H1 (cell line): Measurements from ENCODE around the gene GALK1. TPM values are rescaled to one million over a fixed set of nuclear protein-coding genes. Genes with fewer than 3 reads are reported as not detected.

Experiments
- CTCF ChIA-PET: fragments of 300-600 bp; sonication (Branson Sonifier 250); formaldehyde crosslinking; loops from one replicate; lab custom pipeline; 2021; ENCODE audit not compliant: partially characterized antibody; lab: Charles Lee
- POLR2A ChIA-PET: fragments of 300-600 bp; sonication (Branson Sonifier 250); formaldehyde crosslinking; loops from one replicate; lab custom pipeline; 2021; ENCODE audit warnings: inconsistent platforms; ENCODE audit not compliant: partially characterized antibody; lab: Charles Lee
- DNase-seq, 2 experiments: peaks; one replicate each; pipeline versions ENCODE4 v3.0.0 to v3.0.0-alpha.2; 2010 to 2022; ENCODE audit warnings: low spot score in 2 of 2, low read depth in 1 of 2, mixed read lengths in 1 of 2
- FAIRE-seq: peaks from 2 replicates; lab custom pipeline; 2011; peaks lifted over from hg19 to GRCh38; lab: Jason Lieb, UNC
- H2AFZ ChIP-seq: 2 replicates; pipeline ENCODE4 v1.8.1; 2012; ENCODE audit warnings: low read length, inconsistent platforms
- H2AK5ac ChIP-seq: 2 replicates; pipeline ENCODE4 v1.6.1; 2013; ENCODE audit warnings: low read depth, low read length
- H2BK120ac ChIP-seq: replicated peaks from 2 replicates; pipeline ENCODE3; 2013; ENCODE audit warnings: low read depth, low read length, inconsistent platforms
- H2BK12ac ChIP-seq: 2 replicates; pipeline ENCODE4 v1.6.1; 2013; ENCODE audit warnings: low read depth, low read length
- H2BK15ac ChIP-seq: 2 replicates; pipeline ENCODE4 v1.6.1; 2013; ENCODE audit warnings: low read length
- H2BK20ac ChIP-seq: 2 replicates; pipeline ENCODE4 v1.6.1; 2013; ENCODE audit warnings: low read length
- H2BK5ac ChIP-seq: 2 replicates; pipeline ENCODE4 v1.6.1; 2013; ENCODE audit warnings: low read depth, low read length
- H3K14ac ChIP-seq: 2 replicates; pipeline ENCODE4 v1.6.1; 2013; ENCODE audit warnings: inconsistent platforms; ENCODE audit not compliant: insufficient read length
- H3K18ac ChIP-seq: 2 replicates; pipeline ENCODE4 v1.6.1; 2013; ENCODE audit warnings: low read length; ENCODE audit errors: extremely low read depth
- H3K23ac ChIP-seq: 2 replicates; pipeline ENCODE4 v1.6.1; 2013; ENCODE audit warnings: inconsistent platforms; ENCODE audit not compliant: insufficient read length
- H3K23me2 ChIP-seq: 2 replicates; pipeline ENCODE4 v1.6.1; 2013; ENCODE audit warnings: low read depth, low read length
- H3K27ac ChIP-seq: 2 replicates; pipeline ENCODE4 v1.6.1; 2011; ENCODE audit warnings: low read depth, low read length, inconsistent platforms
- H3K27me3 ChIP-seq, 4 experiments: replicated peaks in 1 of 4; 1 replicate in 1 of 4; 2 replicates in 3 of 4; pipeline versions ENCODE4 v1.6.1 to v1.8.1; 2011 to 2013; ENCODE audit warnings: low read length in 3 of 4, mild to moderate bottlenecking in 3 of 4, inconsistent platforms in 2 of 4, mixed read lengths in 2 of 4, moderate library complexity in 1 of 4; ENCODE audit not compliant: control insufficient read depth in 3 of 4, insufficient read depth in 3 of 4; ENCODE audit errors: extremely low read depth in 1 of 4
- H3K36me3 ChIP-seq, 4 experiments: 2 replicates each; pipeline versions ENCODE4 v1.6.1 to v1.8.1; 2011 to 2013; ENCODE audit warnings: mild to moderate bottlenecking in 4 of 4, low read length in 3 of 4, moderate library complexity in 2 of 4, control low read depth in 1 of 4, inconsistent platforms in 1 of 4; ENCODE audit not compliant: insufficient read depth in 4 of 4, control insufficient read depth in 2 of 4
- H3K4ac ChIP-seq: replicated peaks from 2 replicates; pipeline ENCODE3; 2013; ENCODE audit warnings: low read length, low read depth, mixed read lengths, inconsistent platforms; ENCODE audit not compliant: insufficient read length
- H3K4me1 ChIP-seq, 4 experiments: replicated peaks in 1 of 4; 1 replicate in 1 of 4; 2 replicates in 3 of 4; pipeline versions ENCODE4 v1.6.1 to v1.8.1; 2011 to 2013; ENCODE audit warnings: low read length in 3 of 4, inconsistent platforms in 2 of 4, mixed read lengths in 1 of 4; ENCODE audit not compliant: insufficient read depth in 4 of 4, control insufficient read depth in 3 of 4
- H3K4me2 ChIP-seq, 2 experiments: 2 replicates each; pipeline versions ENCODE4 v1.6.1 to v1.8.1; 2011 to 2013; ENCODE audit warnings: low read depth in 2 of 2, low read length in 2 of 2, control low read depth in 1 of 2, inconsistent platforms in 1 of 2, mild to moderate bottlenecking in 1 of 2; ENCODE audit not compliant: insufficient read depth in 1 of 2
- H3K4me3 ChIP-seq, 4 experiments: fragments of 200-600, 300-600 bp in 1 of 4; sonication (generic), shearing (Covaris generic), sonication (Bioruptor Twin) in 1 of 4; 2 replicates each; pipeline versions ENCODE4 v1.5.1 to v1.8.1; 2011 to 2016; ENCODE audit warnings: low read length in 4 of 4, low read depth in 3 of 4, control low read depth in 2 of 4, inconsistent platforms in 2 of 4, mild to moderate bottlenecking in 2 of 4, mixed read lengths in 1 of 4, moderate library complexity in 1 of 4; ENCODE audit not compliant: insufficient read depth in 2 of 4; ENCODE audit errors: extremely low read depth in 1 of 4
- H3K56ac ChIP-seq: replicated peaks from 2 replicates; pipeline ENCODE3; 2013; ENCODE audit warnings: low read depth, mild to moderate bottlenecking, mixed read lengths, low read length, inconsistent platforms; ENCODE audit not compliant: insufficient read length
- H3K79me1 ChIP-seq: 2 replicates; pipeline ENCODE4 v1.6.1; 2013; ENCODE audit warnings: low read depth, low read length, control low read depth
- H3K79me2 ChIP-seq, 2 experiments: 2 replicates each; pipeline versions ENCODE4 v1.6.1 to v1.8.1; 2012 to 2013; ENCODE audit warnings: low read length in 2 of 2, mild to moderate bottlenecking in 2 of 2, inconsistent platforms in 1 of 2; ENCODE audit not compliant: insufficient read depth in 2 of 2, control insufficient read depth in 1 of 2
- H3K9ac ChIP-seq, 4 experiments: replicated peaks in 1 of 4; 1 replicate in 1 of 4; 2 replicates in 3 of 4; pipeline versions ENCODE4 v1.6.1 to v1.8.1; 2011 to 2013; ENCODE audit warnings: low read depth in 3 of 4, low read length in 3 of 4, control low read depth in 2 of 4, mild to moderate bottlenecking in 2 of 4, moderate library complexity in 2 of 4, inconsistent platforms in 1 of 4; ENCODE audit errors: extremely low read depth in 1 of 4
- H3K9me3 ChIP-seq, 2 experiments: 2 replicates each; pipeline versions ENCODE4 v1.6.1 to v1.8.1; 2012 to 2013; ENCODE audit warnings: mild to moderate bottlenecking in 2 of 2, moderate library complexity in 2 of 2, control low read depth in 1 of 2, inconsistent platforms in 1 of 2, low read depth in 1 of 2, low read length in 1 of 2, mixed read lengths in 1 of 2; ENCODE audit not compliant: insufficient read depth in 2 of 2
- H4K20me1 ChIP-seq, 2 experiments: replicated peaks in 1 of 2; 2 replicates each; pipeline versions ENCODE3 to v1.8.1; 2011 to 2013; ENCODE audit warnings: inconsistent platforms in 2 of 2, low read length in 2 of 2, mild to moderate bottlenecking in 1 of 2; ENCODE audit not compliant: insufficient read depth in 2 of 2, control insufficient read depth in 1 of 2
- H4K5ac ChIP-seq: 2 replicates; pipeline ENCODE4 v1.6.1; 2013; ENCODE audit warnings: low read length, low read depth, mixed read lengths, inconsistent platforms; ENCODE audit not compliant: insufficient read length
- H4K8ac ChIP-seq: 2 replicates; pipeline ENCODE4 v1.8.0; 2013; ENCODE audit warnings: mild to moderate bottlenecking, moderate library complexity, low read length, inconsistent platforms; ENCODE audit not compliant: insufficient read depth; ENCODE audit errors: extremely low read depth
- H4K91ac ChIP-seq: replicated peaks from 2 replicates; pipeline ENCODE3; 2013; ENCODE audit warnings: low read length, mixed read lengths, inconsistent platforms; ENCODE audit not compliant: insufficient read length
- KDM1A ChIP-seq: fragments of 200-600, 300-600 bp; sonication (generic); IDR thresholded peaks from 2 replicates; pipeline ENCODE4 v1.7.1; 2016; ENCODE audit warnings: mild to moderate bottlenecking, low read length, borderline replicate concordance
- KDM4A ChIP-seq: IDR thresholded peaks from one replicate; pipeline ENCODE4 v1.7.1; 2012; ENCODE audit warnings: low read depth, mild to moderate bottlenecking, moderate library complexity, low read length, inconsistent platforms; ENCODE audit not compliant: severe bottlenecking
- NRF1 ChIP-seq: IDR thresholded peaks from 2 replicates; pipeline ENCODE4 v1.6.1; 2011; ENCODE audit warnings: mild to moderate bottlenecking, low read depth, low read length, improper control_type of control experiment
- PHF8 ChIP-seq: fragments of 200-600 bp; sonication (generic); conservative IDR thresholded peaks from 2 replicates; pipeline ENCODE4 v1.7.1; 2012; ENCODE audit warnings: low read depth, mild to moderate bottlenecking, inconsistent platforms, low read length, moderate library complexity
- POLR2A ChIP-seq, 2 experiments: IDR thresholded peaks; 1 replicate in 1 of 2; 2 replicates in 1 of 2; pipeline ENCODE4 v1.6.1; 2011; ENCODE audit warnings: low read depth in 2 of 2, low read length in 2 of 2, mild to moderate bottlenecking in 2 of 2; ENCODE audit errors: control extremely low read depth in 1 of 2
- POLR2AphosphoS5 ChIP-seq: IDR thresholded peaks from 2 replicates; pipeline ENCODE4 v1.6.1; 2011; ENCODE audit warnings: low read depth, low read length
- RBBP5 ChIP-seq: IDR thresholded peaks from 2 replicates; pipeline ENCODE4 v1.7.1; 2012; ENCODE audit warnings: low read depth, mild to moderate bottlenecking, inconsistent platforms, low read length, moderate library complexity, borderline replicate concordance
- RFX5 ChIP-seq: IDR thresholded peaks from 2 replicates; pipeline ENCODE4 v1.6.1; 2011; ENCODE audit warnings: low read depth, low read length, improper control_type of control experiment, borderline replicate concordance
- TAF1 ChIP-seq: IDR thresholded peaks from 2 replicates; pipeline ENCODE4 v1.6.1; 2011; ENCODE audit warnings: mild to moderate bottlenecking, low read depth, low read length
- TBP ChIP-seq: IDR thresholded peaks from 2 replicates; pipeline ENCODE4 v1.6.1; 2011; ENCODE audit warnings: low read depth, low read length, improper control_type of control experiment
- TEAD4 ChIP-seq: IDR thresholded peaks from 2 replicates; pipeline ENCODE4 v1.6.1; 2012; ENCODE audit warnings: low read depth, low read length, inconsistent platforms, mixed read lengths
- YY1 ChIP-seq: IDR thresholded peaks from 2 replicates; pipeline ENCODE4 v1.6.1; 2011; ENCODE audit warnings: low read depth, mild to moderate bottlenecking, low read length
- WGBS, 2 experiments: shearing (Covaris generic) in 1 of 2; methylation state at CpG; one replicate each; pipeline versions ENCODE4 v1.1.6 to v1.1.7; 2013 to 2015; ENCODE audit warnings: low lambda C conversion rate in 2 of 2, mixed read lengths in 2 of 2, inconsistent platforms in 1 of 2, low coverage in 1 of 2, missing lambda C conversion rate in 1 of 2; ENCODE audit not compliant: insufficient replicate concordance in 2 of 2, insufficient coverage in 1 of 2, insufficient read length in 1 of 2; ENCODE audit errors: extremely low coverage in 1 of 2, missing lambda C conversion rate in 1 of 2; 5-methylcytosine and 5-hydroxymethylcytosine counted together
- polyA plus RNA-seq, 7 experiments: library from polyadenylated mRNA; depleted of rRNA in 3 of 7; stranded (reverse) in 5 of 7; unstranded in 2 of 7; fragments of >200 nt in 5 of 7; fragments of 200-250 nt in 2 of 7; gene quantifications; 1 replicate in 5 of 7; 2 replicates in 1 of 7; 4 replicates in 1 of 7; pipeline versions ENCODE4 v1.2.1 to v1.2.3, GENCODE V29; 2011 to 2013; ENCODE audit warnings: missing spikeins in 2 of 7, mixed read lengths in 2 of 7
- total RNA-seq: library from RNA; stranded (reverse); fragmentation: NEBNext Ultra II Directional; extraction: Animal tissue kit (Norgen Biotek cat#: 25700); gene quantifications from 2 replicates; pipeline ENCODE4 v1.2.1, GENCODE V29; 2021

The GALK1 gene
- total and polyA plus RNA-seq, 2 of the 8 experiments (the other 6 are each of a cell fraction or from before 2014, with no cell fraction given): 34.1 to 47.9 TPM

GRCh38 chr17:75740215-75740614 is 24.8 kb downstream of the GALK1 start:
- TF ChIP-seq TBP (no peak), POLR2AphosphoS5 (no peak), NRF1 (no peak), RFX5 (no peak), TAF1 (no peak), POLR2A (IDR thresholded peaks at IDR 0.05; ENCODE audit: control extremely low read depth in 1 of 2, low read depth in 2 of 2, low read length in 2 of 2) (no peak), YY1 (no peak), RBBP5 (no peak), KDM1A (no peak), TEAD4 (no peak), KDM4A (no peak), PHF8 (no peak)
- Histone ChIP-seq H3K36me3 (no peaks in the 10 kb centered on the region), H2BK15ac (no peak overlapping the region), H3K79me1 (no peaks in the 10 kb centered on the region), H3K4ac (no peak overlapping the region), H3K9ac (no peak overlapping the region), H3K27me3 (no peaks in the 10 kb centered on the region), H2BK12ac (no peak overlapping the region), H2AFZ (no peak overlapping the region), H3K18ac (no peak overlapping the region), H4K5ac (no peak overlapping the region), H3K56ac (no peak overlapping the region), H4K8ac (no peak overlapping the region; the same call in 1 of the 2 replicates), H3K27ac (no peak overlapping the region), H4K20me1 (peaks cover 0 to 2% of the 10 kb centered on the region in 2 experiments), H3K79me2 (no peaks in the 10 kb centered on the region), H3K14ac (no peak overlapping the region), H3K9me3 (no peaks in the 10 kb centered on the region), H2BK5ac (no peak overlapping the region), H3K4me3 (no peak overlapping the region), H2AK5ac (no peak overlapping the region), H3K23ac (no peak overlapping the region), H3K23me2 (no peaks in the 10 kb centered on the region), H3K4me1 (no peaks in the 10 kb centered on the region), H4K91ac (no peak overlapping the region), H3K4me2 (no peak overlapping the region), H2BK120ac (no peak overlapping the region), H2BK20ac (no peak overlapping the region)
- 94% methylated on average over 17 of the region's 17 CpGs; no CpG with 5 or more reads in 1 of the 2 experiments for WGBS, 2 experiments
- no peak for FAIRE-seq
- DNase-seq: no peak
- ChIA-PET CTCF (interaction anchor here (1.0 to 12.3 kb wide), 7 partner anchors 8 to 138 kb away, joined by 3 to 312 read pairs (median 6); partner anchors contain the start of gene SMIM5), POLR2A (interaction anchor here (0.9 to 1.5 kb wide), 3 partner anchors 11 to 40 kb away, joined by 3 to 4 read pairs (median 3); a partner anchor contains a TSS)
